Body of pancreas (tissue), 4 donors: Measurements from ENCODE around the gene SPATS2. TPM values are rescaled to one million over a fixed set of nuclear protein-coding genes. Genes with fewer than 3 reads are reported as not detected.

Experiments used
- ATAC-seq: fragments of 150-250 bp; one replicate; pipeline ENCODE4 v1.9.1; 2016
- DNase-seq, 4 donors: peaks; one replicate each; pipeline ENCODE4 v3.0.0-alpha.2; 2019
- H3K27ac ChIP-seq, 4 donors: fragments of 200-600 bp; sonication (generic); 1 replicate in 3 of 4; 2 replicates in 1 of 4; pipeline versions ENCODE4 v1.5.1 to v1.6.1; 2016 to 2019; ENCODE audit warnings: mild to moderate bottlenecking in 1 of 4, mixed read lengths in 1 of 4, moderate library complexity in 1 of 4
- H3K27me3 ChIP-seq, 2 donors: fragments of 200-600 bp; sonication (generic); one replicate each; pipeline ENCODE4 v1.6.0; 2016; ENCODE audit warnings: mild to moderate bottlenecking in 1 of 2
- H3K36me3 ChIP-seq, 2 donors: fragments of 200-600 bp; sonication (generic); replicated peaks in 1 of 2; 2 replicates each; pipeline ENCODE4 v1.5.1; 2016; ENCODE audit warnings: low read depth in 2 of 2; ENCODE audit not compliant: insufficient read depth in 1 of 2
- H3K4me1 ChIP-seq: fragments of 200-600 bp; sonication (generic); one replicate; pipeline ENCODE4 v1.6.0; 2016
- H3K4me3 ChIP-seq, 2 donors: fragments of 200-600 bp; sonication (generic); 1 replicate in 1 of 2; 2 replicates in 1 of 2; pipeline ENCODE4 v1.5.1; 2016 to 2019
- H3K9me3 ChIP-seq, 3 donors: fragments of 200-600 bp; sonication (generic); 1 replicate in 2 of 3; 2 replicates in 1 of 3; pipeline ENCODE4 v1.5.1; 2016
- POLR2A ChIP-seq, 3 donors: fragments of 450-650 bp; IDR thresholded peaks; one replicate each; pipeline ENCODE4 v1.6.1; 2016; ENCODE audit warnings: antibody characterized with exemption in 3 of 3, mild to moderate bottlenecking in 2 of 3
- WGBS, 2 donors: methylation state at CpG; one replicate each; pipeline ENCODE4 v1.1.5; 2017; 5-methylcytosine and 5-hydroxymethylcytosine counted together
- intact Hi-C: fragments of 100-400 bp; cut with DNase I; formaldehyde crosslinking; loops from one replicate; pipeline ENCODE4 v1.15.1; 2023
- small RNA-seq: library from RNA; depleted of rRNA; stranded (forward); fragments of <200 nt; gene quantifications from one replicate; pipeline ENCODE3, GENCODE V24; 2016
- total RNA-seq, 2 donors: library from RNA; depleted of rRNA; stranded (reverse); fragments of >200 nt; gene quantifications; one replicate each; pipeline ENCODE4 v1.1.0, GENCODE V29; 2016
- TF ChIP-seq, protein P1 (sequence below), 7 experiments: fragments of 450-650 bp in 4 of 7; fragments of 200-600 bp in 3 of 7; sonication (generic) in 3 of 7; IDR thresholded peaks; one replicate each; pipeline ENCODE4 v1.5.1; 2016 to 2019; ENCODE audit warnings: antibody characterized with exemption in 7 of 7

SPATS2 gene
- total RNA-seq, 2 donors from 2014 or later = 10.9 to 17.5 TPM

DNA sequence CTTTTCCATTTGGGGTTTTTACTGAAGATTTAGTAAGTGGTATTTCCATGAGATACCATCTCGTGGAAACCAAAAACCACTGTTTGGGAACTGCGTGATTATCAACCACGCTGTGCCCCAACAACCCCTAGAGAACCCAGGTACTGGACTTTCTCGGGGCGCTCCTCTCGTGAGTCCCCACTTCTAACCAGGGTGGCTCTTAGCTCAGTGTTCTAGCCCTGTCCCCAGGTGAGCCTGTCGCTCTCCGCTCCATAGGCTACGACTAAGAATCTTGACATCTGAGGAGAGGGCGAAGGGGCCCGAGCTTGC lies 200.0 kb downstream of the SPATS2 start:
- 4% methylated on average over 10 to 11 of the region's 11 CpGs for WGBS, 2 donors
- H3K4me1 ChIP-seq = peaks cover 25% of the 10 kb centered on the region

DNA sequence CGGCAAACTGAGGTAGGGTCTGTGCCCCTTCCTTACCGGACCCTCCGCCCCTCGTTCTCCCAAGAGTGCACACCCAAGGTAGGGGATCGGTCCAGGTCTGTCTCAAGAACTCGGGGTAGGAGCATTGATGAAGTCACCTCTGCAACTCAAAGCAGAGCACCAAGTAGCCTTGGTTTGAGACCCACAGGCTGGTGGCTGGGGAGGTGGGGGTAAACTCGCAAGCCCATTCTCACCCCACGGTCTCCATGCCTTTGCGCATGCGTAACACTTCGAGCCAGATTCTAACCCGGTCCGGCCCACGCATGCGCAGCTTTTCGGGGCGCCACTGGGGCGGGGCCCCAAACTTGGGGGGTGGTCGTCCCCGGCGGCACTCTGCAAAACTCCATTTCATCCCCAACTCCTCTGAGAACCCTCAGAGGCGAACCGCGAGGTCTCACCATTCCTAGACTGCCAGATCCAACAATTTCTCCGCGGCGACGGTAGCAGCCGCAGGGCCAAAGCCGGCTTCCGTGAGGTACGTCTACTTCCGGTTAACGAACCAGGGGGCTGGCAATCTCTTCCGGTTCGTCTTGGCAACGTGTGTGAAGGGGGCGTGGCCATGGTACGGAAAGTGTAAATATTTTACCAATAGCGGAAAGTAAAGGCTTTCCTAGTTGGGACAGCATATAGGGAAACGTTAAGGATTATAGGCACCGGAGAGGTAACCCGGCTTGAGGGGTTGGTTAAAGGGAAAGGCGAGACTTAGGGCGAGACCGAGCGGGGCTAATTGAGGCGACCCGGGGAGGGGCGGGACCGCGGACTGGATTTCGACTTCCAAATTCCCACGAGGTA lies 200.6 kb downstream of the SPATS2 start, which contains the start of gene MCRS1:
TSS of gene MCRS1 (minus strand) at position 532 of the 831 bp plus-strand sequence. CDS start 1,411 bp downstream, outside the sequence.
- DNase-seq = peak; percentile 90 to 93 (median 93)
- WGBS, 2 donors = 0% methylated on average over 34 to 54 of the region's 54 CpGs

More for the DNA sequence above, 200.0 kb downstream of the SPATS2 start:
- ATAC-seq (peak; percentile 7), DNase-seq (no peak)
- TF ChIP-seq POLR2A (IDR thresholded peaks at IDR 0.05) = no peak
- TF ChIP-seq, protein P1, sequence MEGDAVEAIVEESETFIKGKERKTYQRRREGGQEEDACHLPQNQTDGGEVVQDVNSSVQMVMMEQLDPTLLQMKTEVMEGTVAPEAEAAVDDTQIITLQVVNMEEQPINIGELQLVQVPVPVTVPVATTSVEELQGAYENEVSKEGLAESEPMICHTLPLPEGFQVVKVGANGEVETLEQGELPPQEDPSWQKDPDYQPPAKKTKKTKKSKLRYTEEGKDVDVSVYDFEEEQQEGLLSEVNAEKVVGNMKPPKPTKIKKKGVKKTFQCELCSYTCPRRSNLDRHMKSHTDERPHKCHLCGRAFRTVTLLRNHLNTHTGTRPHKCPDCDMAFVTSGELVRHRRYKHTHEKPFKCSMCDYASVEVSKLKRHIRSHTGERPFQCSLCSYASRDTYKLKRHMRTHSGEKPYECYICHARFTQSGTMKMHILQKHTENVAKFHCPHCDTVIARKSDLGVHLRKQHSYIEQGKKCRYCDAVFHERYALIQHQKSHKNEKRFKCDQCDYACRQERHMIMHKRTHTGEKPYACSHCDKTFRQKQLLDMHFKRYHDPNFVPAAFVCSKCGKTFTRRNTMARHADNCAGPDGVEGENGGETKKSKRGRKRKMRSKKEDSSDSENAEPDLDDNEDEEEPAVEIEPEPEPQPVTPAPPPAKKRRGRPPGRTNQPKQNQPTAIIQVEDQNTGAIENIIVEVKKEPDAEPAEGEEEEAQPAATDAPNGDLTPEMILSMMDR (IDR thresholded peaks at IDR 0.05) = no peak
- Histone ChIP-seq H3K27ac (peak overlapping the region in 3 of 4 donors; percentile 70 to 86 (median 86)), H3K36me3 (peaks cover 7 to 13% of the 10 kb centered on the region in 2 donors), H3K27me3 (no peaks in the 10 kb centered on the region), H3K9me3 (no peaks in the 10 kb centered on the region), H3K4me3 (peak overlapping the region; percentile 46 to 94)
- intact Hi-C loops = no loop called here

DNA sequence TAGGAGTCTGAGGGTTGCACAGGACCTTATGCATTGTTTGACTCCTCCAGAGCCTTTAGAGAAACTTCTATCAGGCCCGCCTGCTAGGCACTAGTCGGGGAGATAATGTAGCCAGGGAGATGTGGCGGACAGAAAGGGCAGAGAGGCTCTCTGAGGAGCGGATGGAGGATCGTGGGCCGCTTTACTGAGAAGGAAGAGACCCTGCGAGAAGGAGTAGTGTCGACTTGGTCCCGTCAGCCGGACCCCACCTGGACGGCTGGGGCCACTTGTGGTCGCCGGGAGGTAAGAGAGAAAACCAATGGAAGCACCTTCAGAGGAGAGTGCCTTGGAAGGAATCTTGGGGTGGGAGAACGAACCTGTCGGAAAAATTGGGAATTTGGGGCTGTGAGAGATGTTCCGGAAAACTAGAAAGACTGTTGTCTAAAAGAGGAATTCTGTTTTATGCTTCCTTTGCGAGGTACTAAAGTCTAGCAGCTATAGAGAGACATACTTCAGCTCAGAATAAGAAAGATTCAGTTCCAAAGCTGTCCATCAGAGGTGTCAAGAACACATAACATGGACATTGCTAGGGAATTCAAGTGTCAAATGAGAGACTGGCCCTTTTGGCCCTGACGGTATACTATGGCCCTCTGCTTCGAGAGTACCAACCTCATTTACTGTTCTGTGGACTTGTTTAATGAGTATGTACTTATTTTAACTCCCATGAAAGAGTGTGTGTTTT lies 201.3 kb downstream of the SPATS2 start:
- peaks cover 25% of the 10 kb centered on the region for H3K4me1 ChIP-seq
- TF ChIP-seq POLR2A (IDR thresholded peaks at IDR 0.05) = no peak
- TF ChIP-seq, protein P1 (IDR thresholded peaks at IDR 0.05) = no peak
- peak overlapping the region; percentile 46 to 94 for H3K4me3 ChIP-seq
- peak overlapping the region in 3 of 4 donors; percentile 70 to 86 (median 86) for H3K27ac ChIP-seq
- no peaks in the 10 kb centered on the region for H3K27me3 ChIP-seq
- WGBS, 2 donors = 2% methylated on average over 19 of the region's 19 CpGs
- ATAC-seq (no peak), DNase-seq (no peak)
- intact Hi-C loops = no loop called here
- no peaks in the 10 kb centered on the region for H3K9me3 ChIP-seq
- peaks cover 0 to 2% of the 10 kb centered on the region in 2 donors for H3K36me3 ChIP-seq

More for the DNA sequence above, 200.6 kb downstream of the SPATS2 start, which contains the start of gene MCRS1:
- Histone ChIP-seq H3K27ac (peak within 1 kb of the TSS; percentile 53 to 86 (median 78)), H3K4me1 (peaks cover 25% of the 10 kb centered on the region), H3K4me3 (peak within 1 kb of the TSS; percentile 46 to 94), H3K27me3 (no peaks in the 10 kb centered on the region), H3K9me3 (no peaks in the 10 kb centered on the region), H3K36me3 (peaks cover under 1 to 9% of the 10 kb centered on the region in 2 donors)
- peak; percentile 94 for ATAC-seq
- TF ChIP-seq, protein P1 (IDR thresholded peaks at IDR 0.05) = no peak
- peak; percentile 30 to 82 (median 79) for TF ChIP-seq POLR2A (IDR thresholded peaks at IDR 0.05)
- intact Hi-C loops = no loop called here

Small RNAs within 50 kb of the gene (small RNA-seq; reads per million reads assigned to genes)
- gene AC125611.1 = not detected

Other genes with a start within 250 kb of the SPATS2 start
- 100 to 1,000 TPM; 121 to 165 TPM for gene TUBA1B, start 236.1 kb upstream of the SPATS2 start, total RNA-seq
- 10 to 100 TPM; 36.6 to 44.5 TPM for gene TUBA1A, start 178.4 kb upstream of the SPATS2 start, total RNA-seq
- gene TUBA1C, start 102.4 kb upstream of the SPATS2 start, total RNA-seq = 10 to 100 TPM; 32.6 to 39.2 TPM
- 1 to 10 TPM in 1 of 2 donors, not detected in 1; 9.6 TPM for gene PRPH, start 72.3 kb upstream of the SPATS2 start, total RNA-seq
- gene TROAP, start 44.2 kb upstream of the SPATS2 start, total RNA-seq = not detected
- gene C1QL4, start 30.3 kb upstream of the SPATS2 start, total RNA-seq = not detected
- gene DNAJC22, start 20.6 kb upstream of the SPATS2 start, total RNA-seq = 10 to 100 TPM in 1 of 2 donors, 1 to 10 TPM in 1; 7.3 to 10.9 TPM
- 1 to 10 TPM; 1.3 to 1.6 TPM for gene KCNH3, start 171.6 kb downstream of the SPATS2 start, total RNA-seq
- gene MCRS1, start 200.7 kb downstream of the SPATS2 start, total RNA-seq = 10 to 100 TPM; 34.2 to 49.8 TPM
- under 1 TPM in 1 of 2 donors, not detected in 1; 0.78 TPM for gene FAM186B, start 238.2 kb downstream of the SPATS2 start, total RNA-seq